Activated CD8-positive, alpha-beta memory T cell treated with anti-CD3 and anti-CD28 coated beads, Interleukin-2, amount 10 ng/mL, durations not matched to agents 7 days and 5 days (primary cell): ENCODE data around the gene PLXDC1. TPM values are rescaled to one million over a fixed set of nuclear protein-coding genes. Genes with fewer than 3 reads are reported as not detected.

ENCODE experiments used
- ATAC-seq: fragments of 150-1000 bp; cut with Tn5 transposase; one replicate; pipeline ENCODE4 v1.10.0; 2021; ENCODE audit warnings: moderate library complexity
- CTCF ChIA-PET: fragments of 350-600 bp; sonication (Branson Sonifier 250); formaldehyde crosslinking; loops from one replicate; lab custom pipeline; 2021; ENCODE audit warnings: antibody characterized with exemption; lab: Charles Lee
- DNase-seq: peaks from one replicate; pipeline ENCODE4 v3.0.0-alpha.2; 2020
- H3K27ac Mint-ChIP-seq: one replicate; pipeline ENCODE4 v1.8.0; 2021; ENCODE audit warnings: mild to moderate bottlenecking, mixed read lengths
- H3K27me3 Mint-ChIP-seq: one replicate; pipeline ENCODE4 v1.8.0; 2021; ENCODE audit warnings: mixed read lengths
- H3K36me3 Mint-ChIP-seq: one replicate; pipeline ENCODE4 v1.8.0; 2021; ENCODE audit warnings: mild to moderate bottlenecking, mixed read lengths
- H3K4me1 Mint-ChIP-seq: one replicate; pipeline ENCODE4 v1.8.0; 2021; ENCODE audit warnings: mixed read lengths
- H3K4me3 Mint-ChIP-seq: one replicate; pipeline ENCODE4 v1.8.0; 2021; ENCODE audit warnings: mild to moderate bottlenecking, moderate library complexity, mixed read lengths
- H3K9me3 Mint-ChIP-seq: one replicate; pipeline ENCODE4 v1.8.0; 2022; ENCODE audit warnings: low read depth, mixed read lengths
- total RNA-seq, 2 experiments: library from RNA; stranded (reverse); gene quantifications; one replicate each; pipeline ENCODE4 v1.2.3, GENCODE V29; 2021

PLXDC1 gene
- total RNA-seq, 2 experiments from 2014 or later: 1.2 to 9.0 TPM

GRCh38 chr17:39194089-39194984 is 42.9 kb upstream of the PLXDC1 start:
- peaks cover 9% of the 10 kb centered on the region for H3K36me3 Mint-ChIP-seq
- ATAC-seq (no peak), DNase-seq (no peak)
- peak overlapping the region; percentile 10 for H3K27ac Mint-ChIP-seq
- no peak overlapping the region for H3K4me3 Mint-ChIP-seq
- CTCF ChIA-PET: interaction anchor here (0.7 to 30.8 kb wide), 5 partner anchors 20 to 426 kb away, joined by 3 to 670 read pairs (median 33); partner anchors contain the start of gene ARL5C
- no peaks in the 10 kb centered on the region for H3K27me3 Mint-ChIP-seq
- H3K4me1 Mint-ChIP-seq: peaks cover 36% of the 10 kb centered on the region
- H3K9me3 Mint-ChIP-seq: no peaks in the 10 kb centered on the region

GRCh38 chr17:39193346-39193745 is 41.9 kb upstream of the PLXDC1 start:
- CTCF ChIA-PET: interaction anchor here (1.8 to 6.1 kb wide), 2 partner anchors 28 to 210 kb away, joined by 4 to 36 read pairs; partner anchors contain the start of gene ARL5C
- H3K27ac Mint-ChIP-seq: no peak overlapping the region
- peaks cover 12% of the 10 kb centered on the region for H3K36me3 Mint-ChIP-seq
- no peaks in the 10 kb centered on the region for H3K9me3 Mint-ChIP-seq
- no peaks in the 10 kb centered on the region for H3K27me3 Mint-ChIP-seq
- DNase-seq (no peak), ATAC-seq (no peak)
- H3K4me3 Mint-ChIP-seq: no peak overlapping the region
- peaks cover 29% of the 10 kb centered on the region for H3K4me1 Mint-ChIP-seq

- Mint-ChIP-seq H3K27me3 (no peaks in the 10 kb centered on the region), H3K4me3 (no peak overlapping the region), H3K27ac (no peak overlapping the region), H3K9me3 (no peaks in the 10 kb centered on the region), H3K36me3 (peaks cover 12% of the 10 kb centered on the region), H3K4me1 (peaks cover 25% of the 10 kb centered on the region)
- no peak for DNase-seq
- ATAC-seq: no peak
- CTCF ChIA-PET: interaction anchor here (1.8 to 6.1 kb wide), 2 partner anchors 28 to 210 kb away, joined by 4 to 36 read pairs; partner anchors contain the start of gene ARL5C
These were observed 41.5 kb upstream of the PLXDC1 start for GRCh38 chr17:39192901-39193300.

- peaks cover 25% of the 10 kb centered on the region for H3K4me1 Mint-ChIP-seq
- no peak overlapping the region for H3K4me3 Mint-ChIP-seq
These were observed 40.5 kb upstream of the PLXDC1 start for GRCh38 chr17:39191750-39192510.

GRCh38 chr17:39187152-39187830 is 35.9 kb upstream of the PLXDC1 start:
- Mint-ChIP-seq H3K27ac (no peak overlapping the region), H3K36me3 (peaks cover 25% of the 10 kb centered on the region), H3K4me1 (no peaks in the 10 kb centered on the region), H3K4me3 (no peak overlapping the region), H3K27me3 (no peaks in the 10 kb centered on the region), H3K9me3 (no peaks in the 10 kb centered on the region)
- no peak for ATAC-seq
- no peak for DNase-seq
- CTCF ChIA-PET: no interaction called here

More at GRCh38 chr17:39191750-39192510, 40.5 kb upstream of the PLXDC1 start:
- Mint-ChIP-seq H3K27ac (peak overlapping the region; percentile 5), H3K27me3 (no peaks in the 10 kb centered on the region), H3K36me3 (peaks cover 16% of the 10 kb centered on the region), H3K9me3 (no peaks in the 10 kb centered on the region)
- CTCF ChIA-PET: interaction anchor here (0.9 to 6.1 kb wide), 5 partner anchors 16 to 209 kb away, joined by 3 to 36 read pairs (median 5); partner anchors contain the start of gene ARL5C
- no peak for ATAC-seq
- DNase-seq: no peak

- Mint-ChIP-seq H3K4me1 (no peaks in the 10 kb centered on the region), H3K4me3 (no peak overlapping the region), H3K9me3 (no peaks in the 10 kb centered on the region), H3K36me3 (peaks cover 24% of the 10 kb centered on the region), H3K27me3 (no peaks in the 10 kb centered on the region), H3K27ac (no peak overlapping the region)
- DNase-seq: no peak
- CTCF ChIA-PET: interaction anchor here (1.1 kb wide), 1 partner anchor 12 kb away, joined by 8 read pairs; no protein-coding TSS in a partner anchor
- no peak for ATAC-seq
These were observed 35.1 kb upstream of the PLXDC1 start for GRCh38 chr17:39186481-39187002.

- DNase-seq (no peak), ATAC-seq (no peak)
- no peaks in the 10 kb centered on the region for H3K9me3 Mint-ChIP-seq
- H3K4me3 Mint-ChIP-seq: no peak overlapping the region
- H3K4me1 Mint-ChIP-seq: no peaks in the 10 kb centered on the region
- H3K36me3 Mint-ChIP-seq: peaks cover 20% of the 10 kb centered on the region
- CTCF ChIA-PET: interaction anchor here (1.2 to 3.2 kb wide), 2 partner anchors 9 to 30 kb away, joined by 3 to 12 read pairs; no protein-coding TSS in a partner anchor
- H3K27me3 Mint-ChIP-seq: no peaks in the 10 kb centered on the region
- no peak overlapping the region for H3K27ac Mint-ChIP-seq
These were observed 32.3 kb upstream of the PLXDC1 start for GRCh38 chr17:39183720-39184119.

- Mint-ChIP-seq H3K4me3 (no peak overlapping the region), H3K4me1 (no peaks in the 10 kb centered on the region), H3K36me3 (peaks cover 21% of the 10 kb centered on the region), H3K9me3 (no peaks in the 10 kb centered on the region), H3K27me3 (no peaks in the 10 kb centered on the region), H3K27ac (no peak overlapping the region)
- no peak for DNase-seq
- no peak for ATAC-seq
- CTCF ChIA-PET: interaction anchor here (1.2 to 3.2 kb wide), 2 partner anchors 8 to 29 kb away, joined by 3 to 12 read pairs; no protein-coding TSS in a partner anchor
These were observed 31.6 kb upstream of the PLXDC1 start for GRCh38 chr17:39183045-39183444.

GRCh38 chr17:39181303-39181702 is 29.9 kb upstream of the PLXDC1 start:
- H3K4me1 Mint-ChIP-seq: no peaks in the 10 kb centered on the region
- no peak overlapping the region for H3K27ac Mint-ChIP-seq
- peaks cover 25% of the 10 kb centered on the region for H3K36me3 Mint-ChIP-seq
- DNase-seq (no peak), ATAC-seq (no peak)
- CTCF ChIA-PET: interaction anchor here (20.6 kb wide), 1 partner anchor 24 kb away, joined by 516 read pairs; the partner anchor contains the start of genes ARL5C and PLXDC1
- H3K27me3 Mint-ChIP-seq: no peaks in the 10 kb centered on the region
- no peak overlapping the region for H3K4me3 Mint-ChIP-seq
- H3K9me3 Mint-ChIP-seq: no peaks in the 10 kb centered on the region

- Mint-ChIP-seq H3K27me3 (no peaks in the 10 kb centered on the region), H3K36me3 (peaks cover 20% of the 10 kb centered on the region), H3K4me1 (peaks cover under 1% of the 10 kb centered on the region), H3K4me3 (no peak overlapping the region), H3K9me3 (no peaks in the 10 kb centered on the region), H3K27ac (no peak overlapping the region)
- CTCF ChIA-PET: interaction anchor here (6.3 to 20.6 kb wide), 2 partner anchors 21 to 195 kb away, joined by 93 to 516 read pairs; partner anchors contain the start of genes ARL5C and PLXDC1
- ATAC-seq: no peak
- DNase-seq: no peak
These were observed 27.1 kb upstream of the PLXDC1 start for GRCh38 chr17:39178536-39178935.

- no peaks in the 10 kb centered on the region for H3K27me3 Mint-ChIP-seq
- H3K36me3 Mint-ChIP-seq: peaks cover 11% of the 10 kb centered on the region
- H3K9me3 Mint-ChIP-seq: no peaks in the 10 kb centered on the region
- CTCF ChIA-PET: interaction anchor here (6.3 to 20.6 kb wide), 2 partner anchors 20 to 194 kb away, joined by 93 to 516 read pairs; partner anchors contain the start of genes ARL5C and PLXDC1
- H3K27ac Mint-ChIP-seq: peak overlapping the region; percentile 15
- ATAC-seq (no peak), DNase-seq (no peak)
- peaks cover 13% of the 10 kb centered on the region for H3K4me1 Mint-ChIP-seq
- H3K4me3 Mint-ChIP-seq: no peak overlapping the region
These were observed 25.8 kb upstream of the PLXDC1 start for GRCh38 chr17:39177256-39177655.

- H3K27ac Mint-ChIP-seq: no peak overlapping the region
- H3K36me3 Mint-ChIP-seq: peaks cover 11% of the 10 kb centered on the region
- H3K27me3 Mint-ChIP-seq: no peaks in the 10 kb centered on the region
- H3K9me3 Mint-ChIP-seq: no peaks in the 10 kb centered on the region
- no peak for DNase-seq
- no peak for ATAC-seq
- peaks cover 18% of the 10 kb centered on the region for H3K4me1 Mint-ChIP-seq
- no peak overlapping the region for H3K4me3 Mint-ChIP-seq
- CTCF ChIA-PET: interaction anchor here (1.1 to 20.6 kb wide), 25 partner anchors 8 to 414 kb away, joined by 3 to 516 read pairs (median 5); partner anchors contain the start of genes ARL5C, CACNB1, PLXDC1 and RPL19
These were observed 24.3 kb upstream of the PLXDC1 start for GRCh38 chr17:39175695-39176093.
